HG03175 (cell line): ENCODE data around the gene OPCML.

Experiments used
- ATAC-seq: cut with Tn5 transposase; IDR thresholded peaks from one replicate; pipeline ENCODE4 v1.9.1; 2021; ENCODE audit warnings: mild to moderate bottlenecking, moderate library complexity; ENCODE audit not compliant: unreplicated experiment

OPCML gene

DNA sequence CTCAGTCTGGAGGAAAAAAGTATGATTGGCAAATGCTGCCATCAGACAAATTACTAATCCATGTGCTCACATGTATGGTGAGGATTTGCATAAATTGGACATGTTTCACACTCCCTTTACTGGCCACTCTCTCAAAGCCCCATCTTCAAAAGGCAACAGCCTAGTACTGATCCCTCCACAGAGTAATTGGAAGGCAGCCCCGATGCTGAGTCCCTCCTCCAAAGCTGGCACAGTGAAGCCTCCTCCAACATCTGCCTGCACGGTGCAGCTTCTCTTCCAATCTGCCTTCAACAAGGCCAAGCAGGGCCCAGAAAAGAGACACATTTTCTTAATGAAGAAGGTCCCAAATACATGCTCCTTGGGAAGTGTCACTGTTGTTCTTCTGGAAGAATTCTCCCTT is 350.6 kb downstream of the OPCML start:
- no peak for ATAC-seq

DNA sequence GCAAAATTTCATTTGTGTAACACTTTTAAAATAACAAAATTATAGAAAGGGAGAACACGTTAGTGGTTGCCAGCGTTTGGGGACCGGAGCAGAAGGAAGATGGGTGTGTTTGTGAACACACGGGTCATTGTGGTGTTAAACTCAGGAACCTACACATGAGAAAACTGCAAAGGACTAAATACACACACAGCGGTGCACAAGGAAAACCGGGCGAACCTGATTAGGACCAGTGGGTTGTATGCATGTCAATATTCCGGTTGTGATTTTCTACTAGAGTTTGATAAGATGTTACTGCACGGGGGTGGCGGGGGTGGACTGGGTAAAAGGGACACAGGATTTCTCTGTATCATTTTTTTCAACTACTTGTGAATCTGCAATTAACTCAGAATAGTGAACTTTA is 351.2 kb downstream of the OPCML start:
- no peak for ATAC-seq

DNA sequence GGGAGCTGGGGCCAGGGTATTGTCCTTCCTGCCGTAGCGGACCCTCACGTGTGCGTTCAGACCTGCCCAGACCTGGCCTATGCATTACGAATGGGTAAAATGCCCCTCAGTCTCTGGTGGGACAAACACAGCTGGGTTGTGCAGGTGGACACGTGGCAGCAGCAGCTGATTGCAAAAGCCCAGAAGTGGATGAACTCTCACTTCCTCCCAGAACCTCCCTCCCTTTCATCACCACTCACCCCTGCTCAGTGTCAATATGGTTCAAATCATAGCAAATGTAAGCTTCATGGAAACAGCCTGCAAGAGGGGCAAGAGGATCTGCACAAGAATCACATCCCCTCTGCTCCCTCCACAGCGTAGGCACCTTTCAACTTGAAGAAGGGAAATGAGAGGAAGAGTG is 352.1 kb downstream of the OPCML start:
- no peak for ATAC-seq

DNA sequence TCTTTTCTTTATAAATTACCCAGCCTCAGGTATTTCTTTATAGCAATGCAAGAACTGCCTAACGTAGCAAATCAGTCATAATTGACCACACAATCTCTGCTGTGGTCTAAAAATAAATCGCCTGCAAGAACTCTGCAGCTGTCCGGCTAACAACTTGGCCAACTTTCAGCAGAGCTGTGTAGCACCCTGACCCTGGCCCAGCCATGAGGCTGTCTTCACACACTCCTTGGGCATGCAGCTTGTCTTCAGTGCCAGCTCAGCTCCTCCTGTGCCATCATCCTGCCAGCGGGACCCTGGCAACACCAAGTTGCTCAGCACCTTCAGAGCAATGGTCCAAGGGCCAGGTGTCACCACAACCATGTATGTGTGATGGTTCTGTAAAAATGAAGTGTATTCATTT is 355.6 kb downstream of the OPCML start:
- no peak for ATAC-seq

DNA sequence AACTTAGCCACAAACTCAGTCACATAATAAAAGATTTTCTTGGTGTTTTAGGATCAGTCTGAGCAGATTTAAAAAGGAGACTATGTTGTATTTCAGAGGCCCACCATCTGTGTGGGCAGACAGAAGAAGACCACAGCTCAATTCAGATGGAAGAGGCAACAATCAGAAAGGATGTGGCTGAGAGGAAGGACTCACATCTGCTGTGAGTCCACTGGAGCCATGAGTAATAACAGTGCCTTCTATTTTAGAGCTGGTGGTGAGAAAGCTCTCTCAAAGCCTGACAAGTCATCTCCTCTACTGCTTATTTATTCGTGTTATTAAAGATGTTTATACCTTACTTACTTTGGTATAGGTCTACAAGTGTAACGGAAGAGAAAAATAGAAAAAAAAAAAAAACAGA is 357.2 kb downstream of the OPCML start:
- no peak for ATAC-seq

DNA sequence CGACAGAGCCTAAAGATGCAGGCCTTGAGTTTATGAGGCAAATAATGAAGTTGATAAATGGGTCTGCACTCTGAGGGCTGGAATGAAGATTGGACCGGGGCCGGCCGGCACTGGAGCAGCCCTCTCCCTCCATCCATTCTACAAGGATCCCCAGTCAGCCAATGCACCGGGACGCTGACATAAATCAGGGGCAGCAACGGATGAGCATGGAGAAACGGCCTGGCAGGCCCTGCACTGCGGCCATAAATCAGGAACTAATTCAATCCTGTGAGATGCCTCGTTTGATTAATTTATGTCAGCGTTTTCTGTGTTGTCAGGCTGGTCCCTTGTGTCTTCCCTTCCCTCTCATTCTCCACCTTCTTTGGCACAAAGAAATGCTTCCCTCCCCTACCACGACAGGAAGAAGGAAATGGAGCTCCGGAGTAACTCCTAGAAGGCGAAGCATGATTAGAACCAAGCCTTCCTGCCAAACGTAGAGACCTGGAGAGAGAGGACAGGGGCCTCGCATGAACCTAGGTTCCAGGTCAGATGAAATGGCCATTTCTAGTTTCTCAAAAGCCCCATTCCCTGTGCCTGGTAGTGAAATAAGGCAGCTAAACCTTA is 358.4 kb downstream of the OPCML start:
- no peak for ATAC-seq

DNA sequence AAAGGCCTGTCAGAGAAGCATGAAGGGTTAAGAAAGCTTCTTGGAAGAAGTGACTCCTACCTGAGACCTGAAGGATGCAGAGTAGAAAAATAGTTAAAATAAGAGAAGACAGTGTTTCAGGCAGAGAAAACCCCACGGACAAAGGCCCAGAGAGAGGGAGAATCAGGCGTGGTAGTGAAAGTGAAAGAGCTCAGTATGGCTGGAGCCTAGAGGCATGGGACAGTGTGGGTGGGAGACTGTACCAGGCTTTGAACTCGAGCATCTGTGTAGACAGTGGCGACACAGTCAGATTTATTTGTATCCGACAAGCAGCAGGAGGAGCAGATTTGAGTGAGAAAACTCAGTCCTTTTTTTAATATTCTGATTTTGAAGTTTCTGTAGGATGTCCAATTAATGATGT is 360.0 kb downstream of the OPCML start:
- no peak for ATAC-seq

DNA sequence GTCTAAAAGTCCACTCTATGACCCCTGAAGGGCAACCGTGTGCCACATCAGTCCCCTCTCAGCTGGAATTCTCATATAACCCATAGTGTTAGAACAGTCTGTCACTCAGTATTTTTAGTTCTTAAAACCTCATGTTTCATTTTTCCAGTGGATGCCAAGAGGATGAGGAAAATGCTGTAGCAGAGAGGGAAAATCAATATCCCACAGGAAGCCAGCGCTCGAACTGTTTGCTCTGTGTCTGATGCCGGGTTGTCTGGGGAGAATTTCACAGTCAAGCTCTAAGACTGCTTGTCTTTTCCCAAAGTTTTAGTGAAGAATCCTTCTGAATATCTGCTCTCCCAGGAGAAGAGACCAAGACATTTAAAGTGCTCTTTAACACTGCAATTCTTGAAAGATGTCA is 360.9 kb downstream of the OPCML start:
- ATAC-seq, result no peak

DNA sequence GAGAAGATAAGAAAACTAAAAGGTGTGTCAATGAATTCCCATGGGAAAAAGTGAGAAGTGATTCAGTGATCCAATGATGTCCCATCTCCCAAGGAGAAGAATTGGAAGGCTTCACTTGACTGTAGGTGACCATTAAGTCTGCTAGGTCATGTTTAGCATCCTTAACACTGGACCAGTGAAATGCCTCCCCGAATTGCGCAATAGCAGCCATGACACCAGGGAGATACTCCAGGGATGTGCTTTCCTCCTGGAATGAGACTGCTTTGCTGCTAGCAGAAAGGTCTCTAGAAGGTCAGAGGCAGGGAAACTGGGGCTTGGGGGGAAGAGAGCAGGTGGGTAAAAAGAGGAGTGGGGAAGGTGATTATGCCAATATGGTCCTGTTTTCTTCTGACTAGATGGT is 364.3 kb downstream of the OPCML start:
- ATAC-seq, result no peak

DNA sequence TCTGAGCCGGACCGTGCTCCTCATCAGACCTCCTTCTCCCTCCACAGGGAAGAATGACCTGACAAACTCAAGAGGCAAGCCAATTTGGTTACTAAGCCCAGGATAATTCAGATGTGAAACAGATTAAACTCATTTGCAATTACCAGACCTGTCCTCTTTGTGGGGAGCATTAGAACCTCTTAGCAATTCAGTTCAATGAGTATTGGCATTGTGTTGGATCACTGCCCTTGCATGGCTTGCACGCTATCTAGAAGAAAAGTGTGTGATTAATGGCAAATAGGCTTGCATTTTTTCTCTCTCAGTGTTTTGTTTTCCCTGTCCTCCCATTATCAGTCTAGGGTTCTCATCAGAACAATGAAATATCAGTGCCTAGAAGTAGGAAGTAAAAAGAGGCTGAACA is 365.6 kb downstream of the OPCML start:
- ATAC-seq, result no peak

DNA sequence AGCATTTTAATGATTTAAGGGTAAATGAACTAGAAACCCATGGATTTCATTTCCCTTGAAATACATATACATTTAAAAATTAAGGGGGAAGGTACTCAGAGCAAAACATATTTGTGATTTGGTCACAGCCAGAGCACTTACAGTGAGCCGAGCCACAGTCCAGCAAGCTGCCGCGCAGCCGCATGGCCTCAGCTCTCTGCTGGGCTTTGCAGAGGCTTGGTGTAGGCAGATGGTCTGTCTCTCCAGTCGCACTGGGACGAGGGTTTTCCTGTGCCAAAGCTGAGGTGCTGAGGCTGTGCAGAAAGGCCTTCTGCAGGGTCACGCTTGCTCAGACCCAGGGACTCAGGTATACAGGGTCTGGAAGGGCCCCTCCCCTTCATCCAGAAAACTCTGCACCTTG is 367.3 kb downstream of the OPCML start:
- ATAC-seq, result no peak

DNA sequence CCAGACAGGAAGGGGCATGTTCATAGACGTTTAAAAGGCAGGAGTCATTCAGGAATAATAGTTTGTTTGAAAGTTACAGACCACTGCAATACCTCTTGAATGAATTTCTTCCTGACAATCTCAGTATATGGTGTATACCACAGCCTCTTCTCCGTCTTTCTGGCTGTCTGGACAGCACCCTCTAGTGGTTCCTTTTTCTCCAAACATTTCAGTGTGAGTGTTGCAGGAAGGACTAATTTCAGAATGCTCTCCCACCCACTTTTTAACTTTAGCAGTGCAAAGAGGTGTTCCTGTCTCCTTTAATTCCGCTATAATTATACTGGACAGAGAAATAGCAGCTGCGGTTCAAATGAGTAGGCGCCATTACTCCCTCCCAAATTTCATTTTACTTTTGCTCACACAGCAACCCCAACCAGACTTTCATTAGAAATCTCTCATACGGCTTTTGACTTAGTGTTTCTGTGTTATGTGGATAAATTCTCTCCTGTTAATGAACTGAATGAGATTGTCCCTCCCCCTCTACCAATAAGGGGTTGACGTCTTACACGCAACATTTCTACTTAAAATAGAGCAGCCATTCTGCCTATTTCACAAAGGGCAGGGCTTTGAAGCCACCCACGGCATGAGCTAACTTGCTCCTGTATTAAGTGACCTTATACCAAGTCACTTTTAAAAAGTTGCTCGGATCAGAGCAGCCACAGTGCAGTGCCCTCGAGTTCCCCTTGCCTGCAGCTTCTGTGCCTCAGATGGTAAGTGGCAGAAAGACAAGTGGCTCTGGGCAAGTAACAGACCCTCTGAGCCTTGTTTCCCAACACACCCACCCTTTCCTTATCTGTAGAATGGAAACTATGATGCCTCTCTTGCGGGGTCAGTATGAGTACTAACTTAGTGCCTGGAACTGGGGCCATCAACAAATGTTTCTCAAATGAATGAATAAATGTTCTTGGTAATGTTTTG is 368.6 kb downstream of the OPCML start:
- peak; percentile 80 for ATAC-seq

DNA sequence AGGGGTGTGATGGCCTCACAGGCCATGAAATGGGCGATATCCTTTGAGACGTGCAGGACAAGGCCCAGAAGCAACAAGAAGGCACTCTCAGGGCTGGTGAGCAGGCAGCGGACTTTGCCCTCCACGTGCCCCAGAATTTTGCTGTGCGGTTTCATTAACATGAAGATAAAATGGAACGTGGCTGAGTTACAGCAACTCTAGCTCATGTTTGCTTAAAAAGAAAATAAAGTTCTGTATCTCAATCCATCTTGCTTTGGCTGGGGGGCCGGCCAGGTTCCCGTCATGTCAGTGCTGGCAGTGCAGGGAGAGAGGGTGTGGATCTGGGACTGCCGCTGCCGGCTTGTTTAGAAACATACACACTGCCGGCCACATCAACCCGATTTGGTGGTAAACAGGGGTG is 370.1 kb downstream of the OPCML start:
- ATAC-seq, result no peak

DNA sequence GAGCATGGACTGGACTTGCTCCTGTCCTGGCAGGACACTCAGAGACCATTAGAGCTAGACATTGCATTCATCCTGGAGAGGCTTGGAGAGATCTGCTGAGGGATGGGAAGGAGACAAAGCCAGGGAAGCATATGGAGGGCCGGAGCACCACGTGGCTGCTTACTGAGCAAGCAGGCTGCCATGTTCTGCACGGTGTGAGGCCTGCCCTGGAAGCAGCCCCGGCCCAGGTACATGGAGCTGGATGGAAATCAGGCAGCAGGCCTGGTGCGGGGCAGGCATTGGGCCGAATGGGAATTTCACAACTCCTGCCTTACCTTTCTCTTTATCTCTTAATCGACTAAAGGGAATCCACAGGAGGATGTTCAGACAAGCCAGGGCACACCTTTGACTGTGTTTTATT is 371.5 kb downstream of the OPCML start:
- no peak for ATAC-seq

DNA sequence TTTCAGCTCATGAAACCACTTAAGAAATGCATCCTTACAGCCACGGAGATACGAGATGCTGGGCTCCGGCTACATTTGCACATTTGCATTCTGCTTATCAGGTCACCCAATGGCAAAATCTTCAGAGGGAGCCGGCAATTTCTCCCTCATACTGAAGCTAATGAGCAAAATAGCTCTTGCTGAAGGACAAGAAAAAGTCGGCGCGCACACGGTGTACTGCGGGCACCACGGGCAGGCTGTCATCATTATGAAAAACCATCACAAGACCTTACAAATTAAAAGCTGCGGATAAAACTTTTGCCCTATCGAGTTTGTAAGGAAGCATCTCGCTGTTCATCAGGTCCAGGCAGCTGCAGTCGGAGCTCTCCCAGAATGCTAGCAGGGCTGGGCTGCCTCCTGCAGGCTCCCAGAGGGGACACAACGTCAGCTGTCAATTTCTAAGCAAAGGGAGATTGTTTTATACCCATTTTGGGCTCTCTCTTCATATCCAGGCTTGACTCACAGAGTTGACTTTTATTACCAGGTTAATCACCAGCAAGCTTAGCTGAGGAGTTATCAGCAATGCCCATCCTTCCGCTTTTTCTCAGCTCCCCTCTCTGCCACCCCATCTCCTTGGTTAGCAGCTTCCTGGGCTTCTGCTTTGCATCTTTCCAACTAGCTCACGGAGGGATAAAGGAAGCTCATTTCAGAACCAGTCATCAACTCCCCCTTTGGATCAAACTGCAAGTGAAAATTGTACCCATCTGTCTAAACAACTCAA is 375.1 kb downstream of the OPCML start:
- ATAC-seq, result no peak

DNA sequence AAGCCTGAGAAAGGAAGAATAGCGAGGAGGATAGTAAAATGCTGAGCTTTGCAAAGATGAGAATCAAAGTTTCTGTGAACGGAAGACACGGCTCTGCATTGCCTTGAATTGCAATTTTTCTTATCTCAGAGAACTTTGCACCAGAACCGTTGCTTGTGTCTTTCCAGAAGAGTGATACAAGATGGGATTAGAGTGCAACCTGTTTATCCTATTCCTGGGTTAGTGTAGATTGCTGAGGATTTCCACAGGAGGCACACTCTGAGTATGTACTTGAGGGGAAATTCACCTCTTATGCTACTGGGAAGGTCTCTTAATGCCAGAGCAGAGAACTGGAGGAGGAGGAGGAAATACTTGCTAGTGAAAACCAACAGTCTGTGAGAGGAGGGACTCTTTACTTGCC is 377.5 kb downstream of the OPCML start:
- ATAC-seq, result no peak

DNA sequence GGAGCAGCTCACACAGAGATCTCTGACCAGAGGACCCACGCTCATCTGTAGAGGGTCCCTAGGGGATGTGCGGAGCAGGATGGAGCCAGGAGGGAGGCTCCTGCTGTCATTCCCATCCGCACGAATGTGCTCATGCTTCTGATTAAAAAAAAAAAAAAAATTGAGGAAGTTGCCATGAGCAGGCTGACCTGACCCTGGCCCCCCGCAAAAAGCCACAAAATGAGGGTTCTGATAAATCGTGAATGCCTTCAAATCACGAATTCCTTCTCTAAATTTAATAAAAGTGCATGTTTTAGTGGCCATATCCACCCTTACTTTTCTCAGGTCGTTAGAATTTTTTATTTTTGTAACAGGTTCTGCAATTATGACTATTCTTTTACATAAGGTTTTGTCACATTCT is 378.2 kb downstream of the OPCML start:
- no peak for ATAC-seq

DNA sequence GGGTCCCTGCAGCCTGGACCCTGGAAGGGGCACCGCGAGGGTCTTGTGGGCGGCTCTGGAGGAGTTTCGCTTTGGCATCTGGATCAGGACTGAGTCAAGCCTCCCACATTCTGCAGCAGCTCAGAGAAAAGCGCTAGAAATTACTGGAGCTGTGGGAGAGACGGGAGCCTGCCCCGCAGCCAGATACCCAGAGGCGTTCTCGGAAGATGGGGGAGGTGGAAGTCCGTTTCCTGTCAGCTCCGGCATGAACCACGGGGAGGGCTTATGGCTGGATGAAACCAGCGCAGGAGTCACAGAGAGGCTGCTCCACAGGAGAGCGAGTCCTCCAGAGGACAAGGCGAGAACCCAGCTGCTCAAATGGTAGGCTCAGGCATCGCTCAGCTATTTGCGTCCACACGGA is 379.3 kb downstream of the OPCML start:
- no peak for ATAC-seq

DNA sequence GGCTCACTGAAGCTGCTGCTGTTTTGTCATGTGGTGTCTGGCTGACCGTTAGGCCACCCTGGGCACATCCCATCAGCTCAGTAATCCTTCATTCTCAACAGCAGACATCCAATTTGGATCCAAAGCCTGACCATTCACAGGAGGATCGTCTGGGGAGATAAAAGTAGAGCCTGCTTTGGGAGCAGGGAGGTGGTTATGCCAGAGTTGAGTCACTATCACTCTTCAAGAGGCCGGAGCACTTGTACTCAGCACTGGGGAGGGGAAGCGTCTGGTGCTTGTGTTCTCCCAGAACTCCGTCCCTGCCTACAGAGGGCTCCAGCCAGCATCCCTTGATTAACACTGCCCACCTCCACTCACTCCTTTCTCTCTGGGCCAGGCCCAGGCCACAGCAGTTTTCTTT is 382.6 kb downstream of the OPCML start:
- ATAC-seq, result no peak

DNA sequence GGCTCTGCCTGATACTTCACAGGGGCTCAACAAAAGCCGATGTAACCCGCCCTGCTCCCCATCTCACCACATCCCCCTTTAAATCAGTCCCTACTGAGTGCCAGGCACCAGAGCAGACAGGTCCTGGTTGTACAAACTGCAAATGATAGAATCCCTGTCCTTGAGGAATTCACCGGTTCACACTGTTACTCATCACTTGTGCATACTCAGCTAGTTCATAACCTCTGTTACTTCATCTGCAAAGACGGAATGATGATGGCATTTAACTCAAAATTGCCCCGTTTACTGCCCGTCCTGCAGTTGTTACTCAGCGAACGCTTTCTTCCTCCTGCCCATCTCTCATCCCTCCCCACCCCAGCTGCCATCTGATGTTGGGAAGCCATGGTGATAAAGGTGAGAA is 384.7 kb downstream of the OPCML start:
- ATAC-seq, result no peak

DNA sequence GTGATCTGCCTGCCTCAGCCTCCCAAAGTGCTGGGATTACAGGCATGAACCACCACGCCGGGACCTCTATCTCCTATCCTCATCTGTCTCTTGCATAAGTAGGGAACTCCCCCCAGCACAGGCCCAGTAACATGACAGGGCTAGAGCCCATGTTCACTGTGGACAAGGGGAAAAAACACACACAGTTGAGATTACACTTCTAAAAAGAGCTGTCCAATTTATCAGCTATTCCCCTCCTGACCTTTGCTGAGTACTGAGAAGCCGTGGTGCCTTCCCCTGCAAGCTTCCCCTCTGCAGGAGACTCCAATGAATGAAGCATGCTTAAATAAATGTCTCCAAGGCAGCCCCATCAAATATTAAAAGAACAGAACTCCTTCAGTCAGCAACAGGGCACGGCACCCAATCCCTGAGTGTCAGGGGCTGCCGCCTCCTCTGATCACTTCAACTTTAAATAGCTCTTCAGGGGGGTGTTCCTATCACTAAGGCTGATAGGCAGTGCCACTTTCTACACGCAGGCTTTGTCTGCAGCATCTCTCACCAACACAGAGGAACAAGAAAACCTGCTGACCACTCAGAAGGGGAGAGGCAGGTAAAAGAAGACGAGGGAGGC is 385.5 kb downstream of the OPCML start:
- no peak for ATAC-seq
